ENCODE data around the gene LRP5.
"Not testable (repeated sequence)": the region's sequence is repeated elsewhere in the genome, so short reads cannot be mapped to it uniquely, and the experiment has no call there.

DNA sequence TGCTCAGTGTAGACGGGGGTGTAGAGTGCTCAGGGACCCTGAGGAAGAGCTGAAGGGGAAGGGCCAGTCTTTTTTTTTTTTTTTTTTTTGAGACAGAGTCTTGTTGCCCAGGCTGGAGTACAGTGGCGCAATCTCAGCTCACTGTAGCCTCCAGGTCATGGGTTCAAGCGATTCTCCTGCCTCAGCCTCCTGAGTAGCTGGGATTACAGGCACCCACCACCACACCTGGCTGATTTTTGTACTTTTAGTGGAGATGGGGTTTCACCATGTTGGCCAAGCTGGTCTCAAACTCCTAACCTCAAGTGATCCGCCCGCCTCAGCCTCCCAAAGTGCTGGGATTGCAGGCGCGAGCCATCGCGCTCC, 12.9 kb upstream of the LRP5 start:
- TF ChIP-seq, protein P1, sequence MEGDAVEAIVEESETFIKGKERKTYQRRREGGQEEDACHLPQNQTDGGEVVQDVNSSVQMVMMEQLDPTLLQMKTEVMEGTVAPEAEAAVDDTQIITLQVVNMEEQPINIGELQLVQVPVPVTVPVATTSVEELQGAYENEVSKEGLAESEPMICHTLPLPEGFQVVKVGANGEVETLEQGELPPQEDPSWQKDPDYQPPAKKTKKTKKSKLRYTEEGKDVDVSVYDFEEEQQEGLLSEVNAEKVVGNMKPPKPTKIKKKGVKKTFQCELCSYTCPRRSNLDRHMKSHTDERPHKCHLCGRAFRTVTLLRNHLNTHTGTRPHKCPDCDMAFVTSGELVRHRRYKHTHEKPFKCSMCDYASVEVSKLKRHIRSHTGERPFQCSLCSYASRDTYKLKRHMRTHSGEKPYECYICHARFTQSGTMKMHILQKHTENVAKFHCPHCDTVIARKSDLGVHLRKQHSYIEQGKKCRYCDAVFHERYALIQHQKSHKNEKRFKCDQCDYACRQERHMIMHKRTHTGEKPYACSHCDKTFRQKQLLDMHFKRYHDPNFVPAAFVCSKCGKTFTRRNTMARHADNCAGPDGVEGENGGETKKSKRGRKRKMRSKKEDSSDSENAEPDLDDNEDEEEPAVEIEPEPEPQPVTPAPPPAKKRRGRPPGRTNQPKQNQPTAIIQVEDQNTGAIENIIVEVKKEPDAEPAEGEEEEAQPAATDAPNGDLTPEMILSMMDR (IDR thresholded peaks at IDR 0.05) = not testable (repeated sequence)
- not testable (repeated sequence) for TF ChIP-seq POLR2A (IDR thresholded peaks at IDR 0.05)

Data from testis (tissue), 2 donors.